Measurements from ENCODE around the gene SYN1. TPM values are rescaled to one million over a fixed set of nuclear protein-coding genes. Genes with fewer than 3 reads are reported as not detected.
A peak's percentile ranks its signal among the peaks of the same experiment; 100 is the strongest.

SYN1 gene
- total RNA-seq, 1 experiment from 2014 or later = not detected

- no peak for DNase-seq (ENCODE audit: low read depth)
Measured at GRCh38 chrX:47529548-47529947, 90.1 kb downstream of the SYN1 start.

GRCh38 chrX:47523713-47524166, 95.9 kb downstream of the SYN1 start:
- DNase-seq (ENCODE audit: low read depth) = no peak

GRCh38 chrX:47523297-47523696, 96.4 kb downstream of the SYN1 start:
- DNase-seq (ENCODE audit: low read depth) = peak; percentile 78

Other genes with a start within 250 kb of the SYN1 start
- gene ZNF157, start 249.3 kb downstream of the SYN1 start, total RNA-seq (2014; rRNA removed; shearing (Covaris generic)) = 0.06 TPM in 1 of 2 replicates, not detected in the other
- 4.8 and 24.6 TPM in 2 replicates for gene ZNF41, start 136.6 kb downstream of the SYN1 start, total RNA-seq (2014; rRNA removed; shearing (Covaris generic))
- gene ARAF, start 58.7 kb downstream of the SYN1 start, total RNA-seq (2014; rRNA removed; shearing (Covaris generic)) = 18.4 and 20.3 TPM in 2 replicates
- 97.1 and 133 TPM in 2 replicates for gene TIMP1, start 37.4 kb downstream of the SYN1 start, total RNA-seq (2014; rRNA removed; shearing (Covaris generic))
- 0.74 TPM in 1 of 2 replicates, not detected in the other for gene CFP, start 10.1 kb upstream of the SYN1 start, total RNA-seq (2014; rRNA removed; shearing (Covaris generic))
- gene ELK1, start 30.7 kb upstream of the SYN1 start, total RNA-seq (2014; rRNA removed; shearing (Covaris generic)) = 24.9 and 32.2 TPM in 2 replicates
- gene UXT, start 39.3 kb upstream of the SYN1 start, total RNA-seq (2014; rRNA removed; shearing (Covaris generic)) = 145 TPM in 2 replicates
- gene ZNF81, start 217.0 kb upstream of the SYN1 start, total RNA-seq (2014; rRNA removed; shearing (Covaris generic)) = 1.9 and 8.1 TPM in 2 replicates

All from Daoy (cell line).